C4-2B (cell line): ENCODE data around the gene C22orf39.

Source experiments
- ZFX ChIP-seq: fragments of 450-650 bp; IDR thresholded peaks from 2 replicates; pipeline ENCODE4 v1.6.1; 2017
- TF ChIP-seq, protein P1 (sequence below): fragments of 450-650 bp; conservative IDR thresholded peaks from 2 replicates; pipeline ENCODE4 v1.5.1; 2017; ENCODE audit warnings: mild to moderate bottlenecking

- TF ChIP-seq, protein P1, sequence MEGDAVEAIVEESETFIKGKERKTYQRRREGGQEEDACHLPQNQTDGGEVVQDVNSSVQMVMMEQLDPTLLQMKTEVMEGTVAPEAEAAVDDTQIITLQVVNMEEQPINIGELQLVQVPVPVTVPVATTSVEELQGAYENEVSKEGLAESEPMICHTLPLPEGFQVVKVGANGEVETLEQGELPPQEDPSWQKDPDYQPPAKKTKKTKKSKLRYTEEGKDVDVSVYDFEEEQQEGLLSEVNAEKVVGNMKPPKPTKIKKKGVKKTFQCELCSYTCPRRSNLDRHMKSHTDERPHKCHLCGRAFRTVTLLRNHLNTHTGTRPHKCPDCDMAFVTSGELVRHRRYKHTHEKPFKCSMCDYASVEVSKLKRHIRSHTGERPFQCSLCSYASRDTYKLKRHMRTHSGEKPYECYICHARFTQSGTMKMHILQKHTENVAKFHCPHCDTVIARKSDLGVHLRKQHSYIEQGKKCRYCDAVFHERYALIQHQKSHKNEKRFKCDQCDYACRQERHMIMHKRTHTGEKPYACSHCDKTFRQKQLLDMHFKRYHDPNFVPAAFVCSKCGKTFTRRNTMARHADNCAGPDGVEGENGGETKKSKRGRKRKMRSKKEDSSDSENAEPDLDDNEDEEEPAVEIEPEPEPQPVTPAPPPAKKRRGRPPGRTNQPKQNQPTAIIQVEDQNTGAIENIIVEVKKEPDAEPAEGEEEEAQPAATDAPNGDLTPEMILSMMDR: no peak
- TF ChIP-seq ZFX: no peak
Observed at GRCh38 chr22:19406281-19406811, 41.2 kb downstream of the C22orf39 start.
